Hepatocyte (in vitro differentiated cells): ENCODE results near the gene AHSG.

ENCODE experiments used
- CTCF ChIP-seq: fragments of 200-600 bp; sonication (generic); IDR thresholded peaks from 2 replicates; pipeline ENCODE4 v1.5.1; 2016; ENCODE audit warnings: antibody characterized with exemption, mild to moderate bottlenecking; ENCODE audit not compliant: poor library complexity
- EZH2 ChIP-seq: fragments of 200-600 bp; sonication (generic); IDR thresholded peaks from 2 replicates; pipeline ENCODE4 v1.6.1; 2016; ENCODE audit warnings: antibody characterized with exemption, mild to moderate bottlenecking, borderline replicate concordance
- EZH2phosphoT487 ChIP-seq: fragments of 200-600 bp; sonication (generic); IDR thresholded peaks from one replicate; pipeline ENCODE4 v1.6.1; 2018; ENCODE audit warnings: antibody characterized with exemption, mild to moderate bottlenecking, low read depth, moderate library complexity; ENCODE audit not compliant: unreplicated experiment, severe bottlenecking

GRCh38 chr3:186588632-186589031 is 24.2 kb upstream of the AHSG start:
- TF ChIP-seq EZH2 (no peak), CTCF (no peak), EZH2phosphoT487 (no peak)
